Testis (tissue), 3 donors: ENCODE results near the gene AFG1L. TPM values are rescaled to one million over a fixed set of nuclear protein-coding genes. Genes with fewer than 3 reads are reported as not detected.

Experiments
- DNase-seq: peaks from one replicate; pipeline ENCODE4 v3.0.0-alpha.2; 2019
- H3K27ac ChIP-seq, 2 donors: fragments of 200-600 bp; sonication (generic); one replicate each; pipeline ENCODE4 v1.5.1; 2019
- H3K27me3 ChIP-seq: fragments of 200-600 bp; sonication (generic); one replicate; pipeline ENCODE4 v1.5.1; 2019
- H3K36me3 ChIP-seq: fragments of 200-600 bp; sonication (generic); one replicate; pipeline ENCODE4 v1.5.1; 2017; ENCODE audit warnings: low read depth; ENCODE audit errors: missing control alignments
- H3K4me1 ChIP-seq: fragments of 200-600 bp; sonication (generic); one replicate; pipeline ENCODE4 v1.5.1; 2019
- H3K4me3 ChIP-seq, 2 donors: fragments of 200-600 bp; sonication (generic); one replicate each; pipeline ENCODE4 v1.5.1; 2017 to 2019
- H3K9me3 ChIP-seq: fragments of 200-600 bp; sonication (generic); one replicate; pipeline ENCODE4 v1.5.1; 2017
- POLR2A ChIP-seq: fragments of 450-650 bp; IDR thresholded peaks from one replicate; pipeline ENCODE4 v1.6.1; 2017; ENCODE audit warnings: antibody characterized with exemption, mild to moderate bottlenecking, moderate library complexity
- WGBS, 2 donors: methylation state at CpG; one replicate each; pipeline ENCODE4 v1.1.5; 2018; 5-methylcytosine and 5-hydroxymethylcytosine counted together
- intact Hi-C: fragments of 100-400 bp; cut with DNase I; formaldehyde crosslinking; loops from one replicate; pipeline ENCODE4 v1.15.1; 2023; ENCODE audit warnings: low total_unique reads
- polyA plus RNA-seq: library from polyadenylated mRNA; stranded (reverse); fragments of 350-450 nt; fragmentation: Illumina TruSeq; extraction: RNeasy Lipid Tissue Mini Kit (QIAGEN cat#74804); gene quantifications from one replicate; pipeline ENCODE4 v1.2.3, GENCODE V29; 2014; ENCODE audit warnings: low read depth, low replicate concordance; ENCODE audit not compliant: insufficient read depth
- total RNA-seq, 2 donors: library from RNA; depleted of rRNA; stranded (reverse); fragments of >200 nt; gene quantifications; one replicate each; pipeline ENCODE4 v1.2.3, GENCODE V29; 2016
- TF ChIP-seq, protein P1 (sequence below), 3 experiments: fragments of 450-650 bp in 2 of 3; fragments of 200-600 bp in 1 of 3; sonication (generic) in 1 of 3; IDR thresholded peaks; one replicate each; pipeline ENCODE4 v1.5.1; 2016 to 2019; ENCODE audit warnings: antibody characterized with exemption in 3 of 3, mild to moderate bottlenecking in 2 of 3, moderate library complexity in 1 of 3

The AFG1L gene
- total and polyA plus RNA-seq, 3 donors from 2014 or later: 9.2 to 43.0 (median 11.7) TPM

DNA sequence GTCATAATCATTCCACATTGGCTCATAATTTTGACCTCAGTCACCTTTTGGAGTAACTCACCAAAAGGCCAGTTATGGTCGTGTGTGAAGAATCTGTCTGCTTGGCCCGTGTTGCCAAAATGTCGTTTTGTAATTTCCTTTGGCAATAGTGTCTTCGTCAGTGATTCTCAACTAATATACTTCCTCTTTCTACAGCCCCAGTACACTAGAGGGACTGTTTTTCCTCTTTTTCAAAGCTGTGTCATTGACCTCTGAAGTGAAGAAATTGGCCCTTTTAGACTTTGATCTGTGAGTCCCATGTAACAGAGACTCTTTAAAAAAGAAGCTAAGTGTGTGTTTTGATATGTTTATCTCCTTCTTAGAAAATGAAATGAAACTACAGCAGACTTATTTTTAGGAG, 271.0 kb downstream of the AFG1L start:
- Histone ChIP-seq H3K4me3 (no peak overlapping the region), H3K9me3 (no peaks in the 10 kb centered on the region), H3K4me1 (peaks cover 25% of the 10 kb centered on the region), H3K36me3 (no peaks in the 10 kb centered on the region), H3K27ac (peak overlapping the region; percentile 57 to 100), H3K27me3 (no peaks in the 10 kb centered on the region)
- WGBS, 2 donors: 18 to 25% methylated on average over 4 of the region's 4 CpGs
- intact Hi-C loops: loop anchor here (10.0 kb wide), 2 partner anchors 89 to 329 kb away; no protein-coding TSS in a partner anchor
- TF ChIP-seq, protein P1, sequence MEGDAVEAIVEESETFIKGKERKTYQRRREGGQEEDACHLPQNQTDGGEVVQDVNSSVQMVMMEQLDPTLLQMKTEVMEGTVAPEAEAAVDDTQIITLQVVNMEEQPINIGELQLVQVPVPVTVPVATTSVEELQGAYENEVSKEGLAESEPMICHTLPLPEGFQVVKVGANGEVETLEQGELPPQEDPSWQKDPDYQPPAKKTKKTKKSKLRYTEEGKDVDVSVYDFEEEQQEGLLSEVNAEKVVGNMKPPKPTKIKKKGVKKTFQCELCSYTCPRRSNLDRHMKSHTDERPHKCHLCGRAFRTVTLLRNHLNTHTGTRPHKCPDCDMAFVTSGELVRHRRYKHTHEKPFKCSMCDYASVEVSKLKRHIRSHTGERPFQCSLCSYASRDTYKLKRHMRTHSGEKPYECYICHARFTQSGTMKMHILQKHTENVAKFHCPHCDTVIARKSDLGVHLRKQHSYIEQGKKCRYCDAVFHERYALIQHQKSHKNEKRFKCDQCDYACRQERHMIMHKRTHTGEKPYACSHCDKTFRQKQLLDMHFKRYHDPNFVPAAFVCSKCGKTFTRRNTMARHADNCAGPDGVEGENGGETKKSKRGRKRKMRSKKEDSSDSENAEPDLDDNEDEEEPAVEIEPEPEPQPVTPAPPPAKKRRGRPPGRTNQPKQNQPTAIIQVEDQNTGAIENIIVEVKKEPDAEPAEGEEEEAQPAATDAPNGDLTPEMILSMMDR (IDR thresholded peaks at IDR 0.05): peak in 1 of 3 experiments; percentile 29
- no peak for TF ChIP-seq POLR2A
- peak; percentile 60 for DNase-seq

- Histone ChIP-seq H3K36me3 (no peaks in the 10 kb centered on the region), H3K9me3 (no peaks in the 10 kb centered on the region), H3K4me3 (no peak overlapping the region), H3K27ac (peak overlapping the region; percentile 57 to 100), H3K4me1 (peaks cover 25% of the 10 kb centered on the region), H3K27me3 (no peaks in the 10 kb centered on the region)
- no peak for DNase-seq
- no peak for TF ChIP-seq POLR2A
- TF ChIP-seq, protein P1 (IDR thresholded peaks at IDR 0.05): no peak
- intact Hi-C loops: loop anchor here (10.0 kb wide), 2 partner anchors 88 to 328 kb away; no protein-coding TSS in a partner anchor
Observed at GRCh38 chr6:108566406-108566805, 271.6 kb downstream of the AFG1L start.

DNA sequence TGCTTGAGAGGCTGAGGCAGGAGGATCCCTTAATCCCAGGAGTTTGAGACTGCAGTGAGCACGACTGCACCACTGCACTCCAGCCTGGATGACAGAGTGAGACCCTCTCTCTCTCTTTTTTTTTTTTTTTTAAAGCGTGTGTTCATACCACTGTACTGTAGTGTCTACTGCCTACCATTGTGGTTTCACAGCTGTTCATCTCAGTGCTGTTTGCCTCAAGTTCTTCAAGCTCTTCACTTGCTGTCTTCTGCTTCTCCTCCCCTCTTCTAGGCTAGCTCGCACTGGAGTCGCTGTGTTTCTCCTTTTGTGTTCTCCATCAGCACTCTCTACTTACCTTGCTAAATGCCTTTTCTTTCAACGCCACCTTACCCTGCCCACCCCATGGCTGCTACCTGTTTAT, 273.2 kb downstream of the AFG1L start:
- Histone ChIP-seq H3K9me3 (no peaks in the 10 kb centered on the region), H3K36me3 (no peaks in the 10 kb centered on the region), H3K4me1 (peaks cover 25% of the 10 kb centered on the region), H3K27me3 (no peaks in the 10 kb centered on the region), H3K27ac (no peak overlapping the region), H3K4me3 (no peak overlapping the region)
- intact Hi-C loops: loop anchor here (10.0 kb wide), 2 partner anchors 87 to 327 kb away; no protein-coding TSS in a partner anchor
- DNase-seq: no peak
- no peak for TF ChIP-seq POLR2A
- TF ChIP-seq, protein P1 (IDR thresholded peaks at IDR 0.05): no peak
- 78 to 91% methylated on average over 5 of the region's 5 CpGs for WGBS, 2 donors

DNA sequence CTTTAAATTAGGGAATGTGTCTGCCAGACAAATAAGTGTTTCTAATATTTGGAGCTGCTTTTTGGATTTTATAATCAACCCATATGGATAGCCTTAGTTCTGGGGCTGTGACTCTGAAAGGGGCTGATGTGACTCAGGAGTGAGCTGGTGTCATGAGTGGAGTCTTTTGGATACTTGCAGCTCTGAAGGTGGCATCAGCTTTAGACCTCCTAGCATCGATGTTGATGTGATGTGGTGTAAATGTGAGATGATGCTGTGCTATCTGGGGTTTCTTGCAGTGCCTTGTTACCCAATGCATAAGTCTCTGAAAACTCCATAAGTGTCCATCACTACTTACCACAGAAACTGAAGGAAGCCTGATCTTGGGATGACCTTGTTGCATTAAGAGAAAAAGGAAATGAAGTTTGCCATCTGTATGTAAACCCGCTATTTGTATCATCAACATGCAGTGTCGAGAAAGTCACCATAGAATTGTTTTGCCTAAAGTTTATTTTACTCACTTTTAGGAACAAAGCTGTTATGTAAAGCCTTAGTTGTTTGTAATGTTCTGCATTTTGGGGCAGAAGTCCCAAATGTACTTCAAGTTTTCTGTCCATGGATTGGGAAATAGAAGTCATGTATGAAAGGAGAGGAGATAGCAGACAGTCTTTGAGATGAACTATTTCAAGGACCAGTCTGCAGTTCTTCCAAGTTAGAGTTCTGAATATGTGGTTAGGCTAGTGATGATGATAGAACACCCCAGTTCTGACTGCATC, 273.9 kb downstream of the AFG1L start:
- Histone ChIP-seq H3K4me1 (peaks cover 25% of the 10 kb centered on the region), H3K36me3 (no peaks in the 10 kb centered on the region), H3K4me3 (no peak overlapping the region), H3K27ac (no peak overlapping the region), H3K27me3 (no peaks in the 10 kb centered on the region), H3K9me3 (no peaks in the 10 kb centered on the region)
- no peak for DNase-seq
- WGBS, 2 donors: 85 to 90% methylated on average over 3 of the region's 3 CpGs
- intact Hi-C loops: loop anchor here (10.0 kb wide), 2 partner anchors 86 to 326 kb away; no protein-coding TSS in a partner anchor
- TF ChIP-seq, protein P1 (IDR thresholded peaks at IDR 0.05): no peak
- no peak for TF ChIP-seq POLR2A
